Heart right ventricle (tissue), 16 donors: Measurements from ENCODE around the gene RAD51B. TPM values are rescaled to one million over a fixed set of nuclear protein-coding genes. Genes with fewer than 3 reads are reported as not detected.

Source experiments
- ATAC-seq, 8 donors: fragments of 200-7000 bp; cut with Tn5 transposase; one replicate each; pipeline ENCODE4 v1.9.1; 2020; ENCODE audit warnings: mild to moderate bottlenecking in 8 of 8, moderate library complexity in 8 of 8, moderate number of reproducible peaks in 1 of 8
- DNase-seq, 2 donors: peaks; one replicate each; pipeline ENCODE4 v3.0.0-alpha.2; 2020
- H3K27ac ChIP-seq, 10 donors: fragments of 200-600 bp; sonication (generic) in 2 of 10; one replicate each; pipeline versions ENCODE4 v1.5.0 to v1.8.0; 2020 to 2022; ENCODE audit warnings: mild to moderate bottlenecking in 3 of 10
- H3K27me3 ChIP-seq, 7 donors: fragments of 200-600 bp; one replicate each; pipeline ENCODE4 v1.8.0; 2021 to 2022; ENCODE audit warnings: mild to moderate bottlenecking in 2 of 7
- H3K36me3 ChIP-seq, 9 donors: fragments of 200-600 bp; sonication (generic) in 1 of 9; one replicate each; pipeline versions ENCODE4 v1.5.0 to v1.8.0; 2020 to 2022; ENCODE audit warnings: mild to moderate bottlenecking in 2 of 9
- H3K4me1 ChIP-seq, 9 donors: fragments of 200-600 bp; sonication (generic) in 1 of 9; one replicate each; pipeline versions ENCODE4 v1.5.0 to v1.8.0; 2020 to 2022; ENCODE audit warnings: mild to moderate bottlenecking in 4 of 9
- H3K4me3 ChIP-seq, 10 donors: fragments of 200-600 bp; sonication (generic) in 2 of 10; one replicate each; pipeline versions ENCODE4 v1.5.0 to v1.8.0; 2020 to 2022; ENCODE audit warnings: mild to moderate bottlenecking in 7 of 10, moderate library complexity in 2 of 10
- H3K9me3 ChIP-seq, 11 donors: fragments of 200-600 bp in 10 of 11; sonication (generic) in 2 of 11; one replicate each; pipeline versions ENCODE4 v1.5.0 to v1.8.0; 2013 to 2022; ENCODE audit warnings: mild to moderate bottlenecking in 2 of 11, control low read depth in 1 of 11, moderate library complexity in 1 of 11
- WGBS, 2 donors: extraction: QIAGEN DNeasy Blood & Tissue Kit; methylation state at CpG; one replicate each; pipeline ENCODE4 v1.1.7; 2013; ENCODE audit warnings: inconsistent platforms in 1 of 2; 5-methylcytosine and 5-hydroxymethylcytosine counted together
- intact Hi-C, 10 donors: fragments of 100-400 bp; cut with DNase I; formaldehyde crosslinking; loops; one replicate each; pipeline versions ENCODE4 v1.11.1 to v1.14.2; 2022
- polyA plus RNA-seq, 2 donors: library from polyadenylated mRNA; stranded (reverse); fragments of 200-250 nt; gene quantifications; one replicate each; pipeline ENCODE4 v1.2.3, GENCODE V29; 2013
- total RNA-seq, 10 donors: library from RNA; stranded (reverse); fragmentation: NEBNext Ultra II Directional in 3 of 10; extraction: Animal tissue kit (Norgen Biotek cat#: 25700) in 3 of 10; gene quantifications; one replicate each; pipeline versions ENCODE4 v1.2.1 to v1.2.4, GENCODE V29; 2021 to 2023
- TF ChIP-seq, protein P1 (sequence below), 9 donors: fragments of 200-600 bp; sonication (generic) in 2 of 9; IDR thresholded peaks; one replicate each; pipeline versions ENCODE4 v1.5.0 to v1.8.0; 2021 to 2022; ENCODE audit warnings: antibody characterized with exemption in 9 of 9, mild to moderate bottlenecking in 5 of 9, moderate library complexity in 1 of 9
- donor health status: Arrhythmogenic right ventricular cardiomyopathy.
- donor health status: ischemic (EF 13 %, LVEDD 7.1; RV severe dilation, severe dysfunction).
- donor health status: healthy with polysubstance abuse.
- donor health status: DM: no; HTN: yes; CAD: no.
- donor health status: DM: no; HTN: no; CAD: no.
- donor health status: ischemic (EF 25% LVEDD 6.9; RV normal size, moderate dysfunction).
- donor health status: ischemic (EF 25% LVEDD 5.7; RV mildly dilated, moderate dysfunction).
- donor health status: healthy.
- donor health status: DM: yes; HTN: yes; CAD: no.
- donor health status: Ischemic cardiomyopathy.
- donor health status: ischemic (EF 35%, LVEDD 5.7; RV mildly dilated, moderate dysfunction).
- donor health status: nonischemic (EF 11% LVEDD 7.7; RV severe dilation, severe dysfunction).
- donor health status: DM: yes; HTN: yes; CAD: no.
- donor health status: PGD.
- donor health status: ischemic (EF 29% LVEDD 5.4; RV normal size, mild dysfunction).
- donor health status: nonischemic (EF 23%, LVEDD 6.1; RV moderate dilation, normal function).

Gene RAD51B
- total and polyA plus RNA-seq, 12 donors = 0.88 to 8.6 (median 3.5) TPM

DNA sequence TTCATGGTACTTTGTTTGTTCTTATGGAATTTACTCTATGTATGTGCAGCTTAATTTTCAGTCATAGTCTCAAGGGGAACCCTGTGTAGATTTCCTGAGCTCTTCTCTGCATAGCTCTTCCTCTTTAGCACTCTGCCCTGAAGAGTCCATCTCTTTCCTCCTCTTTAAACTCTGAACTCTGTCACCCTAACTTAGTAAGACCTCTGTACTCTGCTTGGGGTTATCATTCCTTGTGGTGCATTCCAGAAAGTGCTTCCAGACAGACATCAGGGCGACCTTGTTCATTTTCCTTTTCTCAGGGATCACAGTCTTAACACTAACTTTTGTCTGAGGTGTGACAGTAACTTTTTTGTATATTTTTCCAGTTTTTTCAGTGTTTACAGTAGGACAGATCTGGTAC lies 179.3 kb downstream of the RAD51B start:
- Histone ChIP-seq H3K9me3 (peaks cover 0 to 9% (median 7%) of the 10 kb centered on the region in 11 donors), H3K36me3 (no peaks in the 10 kb centered on the region), H3K27ac (no peak overlapping the region), H3K27me3 (no peaks in the 10 kb centered on the region), H3K4me3 (no peak overlapping the region), H3K4me1 (peaks cover 0 to 6% (median 0%) of the 10 kb centered on the region in 9 donors)
- ATAC-seq (no peak), DNase-seq (no peak)
- TF ChIP-seq, protein P1, sequence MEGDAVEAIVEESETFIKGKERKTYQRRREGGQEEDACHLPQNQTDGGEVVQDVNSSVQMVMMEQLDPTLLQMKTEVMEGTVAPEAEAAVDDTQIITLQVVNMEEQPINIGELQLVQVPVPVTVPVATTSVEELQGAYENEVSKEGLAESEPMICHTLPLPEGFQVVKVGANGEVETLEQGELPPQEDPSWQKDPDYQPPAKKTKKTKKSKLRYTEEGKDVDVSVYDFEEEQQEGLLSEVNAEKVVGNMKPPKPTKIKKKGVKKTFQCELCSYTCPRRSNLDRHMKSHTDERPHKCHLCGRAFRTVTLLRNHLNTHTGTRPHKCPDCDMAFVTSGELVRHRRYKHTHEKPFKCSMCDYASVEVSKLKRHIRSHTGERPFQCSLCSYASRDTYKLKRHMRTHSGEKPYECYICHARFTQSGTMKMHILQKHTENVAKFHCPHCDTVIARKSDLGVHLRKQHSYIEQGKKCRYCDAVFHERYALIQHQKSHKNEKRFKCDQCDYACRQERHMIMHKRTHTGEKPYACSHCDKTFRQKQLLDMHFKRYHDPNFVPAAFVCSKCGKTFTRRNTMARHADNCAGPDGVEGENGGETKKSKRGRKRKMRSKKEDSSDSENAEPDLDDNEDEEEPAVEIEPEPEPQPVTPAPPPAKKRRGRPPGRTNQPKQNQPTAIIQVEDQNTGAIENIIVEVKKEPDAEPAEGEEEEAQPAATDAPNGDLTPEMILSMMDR (IDR thresholded peaks at IDR 0.05) = no peak
- intact Hi-C loops = no loop called here
- WGBS, 2 donors = 92 to 97% methylated on average over 1 of the region's 1 CpG

DNA sequence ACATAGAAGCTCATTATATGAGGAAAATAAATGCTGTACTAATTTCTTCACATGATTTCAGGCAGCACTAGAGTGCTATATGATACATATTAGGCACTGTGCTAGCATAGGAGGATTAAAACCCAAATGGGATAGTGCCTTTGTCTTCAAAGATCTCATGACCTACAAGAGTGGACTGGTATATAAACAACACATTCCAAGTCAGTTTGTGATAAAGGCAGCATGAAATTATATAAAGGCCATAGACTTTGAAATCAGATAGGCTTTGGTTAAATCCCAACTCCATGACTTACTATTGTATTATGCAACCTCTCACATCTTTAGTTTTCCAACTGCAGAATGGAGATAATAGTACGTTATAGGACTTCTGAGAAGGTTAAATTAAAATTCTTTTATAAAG lies 179.7 kb downstream of the RAD51B start:
- Histone ChIP-seq H3K4me3 (no peak overlapping the region), H3K9me3 (peaks cover 0 to 9% (median 7%) of the 10 kb centered on the region in 11 donors), H3K27me3 (no peaks in the 10 kb centered on the region), H3K4me1 (peaks cover 0 to 6% (median 0%) of the 10 kb centered on the region in 9 donors), H3K36me3 (no peaks in the 10 kb centered on the region), H3K27ac (peak overlapping the region in 1 of 10 donors; percentile 41)
- DNase-seq (no peak), ATAC-seq (no peak)
- TF ChIP-seq, protein P1 (IDR thresholded peaks at IDR 0.05) = no peak
- intact Hi-C loops = no loop called here
- 1 to 79% methylated on average over 1 of the region's 1 CpG for WGBS, 2 donors

DNA sequence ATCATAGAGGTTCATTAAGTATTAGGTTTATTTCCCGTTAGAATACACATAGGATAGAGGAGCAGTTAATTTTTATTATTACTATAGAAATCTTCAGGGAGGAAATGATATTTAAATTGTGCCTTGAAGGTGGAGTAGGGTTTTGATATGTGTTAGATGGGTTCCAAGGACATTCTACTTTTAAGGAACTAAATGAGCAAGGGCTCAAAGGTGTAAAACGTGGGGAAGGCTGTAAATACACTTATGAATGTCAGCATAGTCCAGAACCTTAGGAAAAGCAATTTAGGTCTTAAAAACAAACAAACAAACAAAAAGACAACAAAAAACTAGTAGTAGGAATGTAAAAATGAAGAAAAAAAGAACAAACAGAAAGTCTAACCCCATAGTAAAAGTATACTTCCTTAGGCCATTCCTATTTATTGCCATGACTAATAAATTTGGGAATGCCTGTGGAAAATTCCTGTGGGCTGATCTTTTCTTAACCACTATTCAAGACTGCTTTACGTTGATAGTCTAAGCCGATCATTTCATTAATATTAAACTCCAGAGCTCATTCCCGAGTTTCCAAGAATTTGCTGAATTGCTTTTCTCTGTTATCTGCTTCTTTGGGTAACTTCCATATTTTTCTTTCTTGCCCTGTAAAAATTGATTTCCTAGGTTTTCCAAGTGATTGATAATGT lies 180.3 kb downstream of the RAD51B start:
- Histone ChIP-seq H3K27ac (peak overlapping the region in 4 of 10 donors; percentile 3 to 41 (median 37)), H3K4me3 (no peak overlapping the region), H3K9me3 (peaks cover 0 to 9% (median 7%) of the 10 kb centered on the region in 11 donors), H3K27me3 (no peaks in the 10 kb centered on the region), H3K36me3 (no peaks in the 10 kb centered on the region), H3K4me1 (peaks cover 0 to 6% (median 0%) of the 10 kb centered on the region in 9 donors)
- ATAC-seq (no peak), DNase-seq (no peak)
- TF ChIP-seq, protein P1 (IDR thresholded peaks at IDR 0.05) = no peak
- 78 to 80% methylated on average over 5 of the region's 5 CpGs for WGBS, 2 donors
- intact Hi-C loops = no loop called here

DNA sequence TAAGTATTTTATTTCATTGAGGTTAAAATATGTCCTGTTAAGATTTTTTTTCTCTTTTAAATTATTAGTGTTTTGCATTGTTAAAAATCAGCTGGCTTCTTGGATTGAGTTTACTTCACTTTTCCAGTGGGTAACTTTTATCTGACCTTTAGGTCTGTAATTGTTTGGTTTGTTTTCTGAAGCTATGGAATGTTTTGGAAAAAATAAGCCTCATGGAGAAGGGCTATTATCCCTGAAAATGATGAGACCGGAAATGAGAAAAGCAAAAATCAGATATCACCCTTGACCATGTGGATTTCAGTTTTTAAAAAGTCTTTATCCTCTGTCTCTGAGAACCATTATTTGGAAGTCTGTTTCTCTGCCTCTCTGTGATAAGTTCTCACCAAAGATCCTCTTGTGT lies 180.9 kb downstream of the RAD51B start:
- TF ChIP-seq, protein P1 (IDR thresholded peaks at IDR 0.05) = no peak
- intact Hi-C loops = no loop called here

More for the DNA sequence above, 180.9 kb downstream of the RAD51B start:
- Histone ChIP-seq H3K4me3 (no peak overlapping the region), H3K4me1 (peaks cover 0 to 6% (median 0%) of the 10 kb centered on the region in 9 donors), H3K27ac (peak overlapping the region in 4 of 10 donors; percentile 3 to 41 (median 37)), H3K9me3 (peaks cover 0 to 9% (median 7%) of the 10 kb centered on the region in 11 donors), H3K36me3 (no peaks in the 10 kb centered on the region), H3K27me3 (no peaks in the 10 kb centered on the region)
- peak in 1 of 8 donors; percentile 47 for ATAC-seq
- 49 to 63% methylated on average over 1 of the region's 1 CpG for WGBS, 2 donors
- DNase-seq = no peak
